HCT116 (cell line): ENCODE data around the gene PRPF31. TPM values are rescaled to one million over a fixed set of nuclear protein-coding genes. Genes with fewer than 3 reads are reported as not detected.

ENCODE experiments used
- ATAC-seq: fragments of 200-7000 bp; cut with Tn5 transposase; 2 replicates; pipeline ENCODE4 v1.9.1; 2020; ENCODE audit warnings: mild to moderate bottlenecking, moderate library complexity
- BruUV-seq: library from RNA; stranded (reverse); fragments of 400-500 nt; replicated peaks from 2 replicates; lab custom pipeline; 2021; lab: Mats Ljungman, UMichigan
- CTCF ChIA-PET: fragments of 300-600 bp; sonication (Branson Sonifier 250); formaldehyde crosslinking; loops from one replicate; lab custom pipeline; 2021; ENCODE audit warnings: antibody characterized with exemption; lab: Charles Lee
- POLR2A ChIA-PET: fragments of 300-600, 350-600 bp; sonication (Branson Sonifier 250); formaldehyde crosslinking; loops from one replicate; lab custom pipeline; 2021; ENCODE audit warnings: antibody characterized with exemption; lab: Charles Lee
- RAD21 ChIA-PET, 2 experiments: fragments of 300-600 bp; sonication (Branson Sonifier 250); formaldehyde crosslinking; loops; one replicate each; lab custom pipeline; 2023; ENCODE audit warnings: low total read pairs in 2 of 2; ENCODE audit not compliant: uncharacterized antibody in 2 of 2, unreplicated experiment in 2 of 2, low non-redundant PET in 1 of 2; lab: Charles Lee
- DNase-seq: peaks from one replicate; pipeline ENCODE4 v3.0.0-alpha.2; 2010; ENCODE audit warnings: low read depth, low spot score
- H2AFZ ChIP-seq: fragments of 200-600 bp; shearing (Covaris generic), sonication (generic); 2 replicates; pipeline ENCODE4 v1.6.1; 2017; ENCODE audit warnings: low read depth, mixed run types, mixed read lengths, antibody characterized with exemption, low read length; ENCODE audit not compliant: poor library complexity, severe bottlenecking
- H3K27ac ChIP-seq: 2 replicates; pipeline ENCODE4 v1.5.1; 2012; ENCODE audit warnings: low read depth, low read length
- H3K27me3 ChIP-seq: fragments of 200-600 bp; sonication (generic); 2 replicates; pipeline ENCODE4 v1.6.1; 2016; ENCODE audit warnings: mixed run types, low read length, mixed read lengths; ENCODE audit not compliant: insufficient read depth
- H3K36me3 ChIP-seq, 2 experiments: fragments of 200-500 bp in 1 of 2; fragments of 200-600 bp in 1 of 2; sonication (Bioruptor generic) in 1 of 2; sonication (generic) in 1 of 2; 2 replicates each; pipeline versions ENCODE4 v1.5.1 to v1.6.1; 2014 to 2016; ENCODE audit warnings: low read length in 2 of 2, inconsistent platforms in 1 of 2, mixed read lengths in 1 of 2, mixed run types in 1 of 2; ENCODE audit not compliant: insufficient read depth in 2 of 2, control insufficient read depth in 1 of 2
- H3K4me1 ChIP-seq, 2 experiments: fragments of 200-600 bp in 1 of 2; sonication (generic) in 1 of 2; 2 replicates each; pipeline versions ENCODE4 v1.5.1 to v1.6.1; 2012 to 2017; ENCODE audit warnings: low read length in 2 of 2, inconsistent platforms in 1 of 2, mild to moderate bottlenecking in 1 of 2, mixed read lengths in 1 of 2, mixed run types in 1 of 2, moderate library complexity in 1 of 2; ENCODE audit not compliant: insufficient read depth in 2 of 2, control insufficient read depth in 1 of 2
- H3K4me2 ChIP-seq: fragments of 200-600 bp; sonication (generic); 2 replicates; pipeline ENCODE4 v1.6.1; 2017; ENCODE audit warnings: mixed run types, low read length, mixed read lengths
- H3K4me3 ChIP-seq, 2 experiments: fragments of 200-600 bp in 1 of 2; sonication (generic) in 1 of 2; replicated peaks in 1 of 2; 2 replicates each; pipeline ENCODE4 v1.5.1; 2011 to 2016; ENCODE audit warnings: low read length in 2 of 2, control low read depth in 1 of 2, low read depth in 1 of 2, mild to moderate bottlenecking in 1 of 2, mixed read lengths in 1 of 2, mixed run types in 1 of 2
- H3K79me2 ChIP-seq: fragments of 200-600 bp; sonication (generic); 2 replicates; pipeline ENCODE4 v1.6.1; 2017; ENCODE audit warnings: mild to moderate bottlenecking, mixed run types, low read length, moderate library complexity, mixed read lengths; ENCODE audit not compliant: insufficient read depth
- H3K9ac ChIP-seq: fragments of 200-600 bp; sonication (generic); 2 replicates; pipeline ENCODE4 v1.6.1; 2016; ENCODE audit warnings: low read length, mixed read lengths
- H3K9me2 ChIP-seq: fragments of 200-600 bp; sonication (generic), shearing (Covaris generic); 2 replicates; pipeline ENCODE4 v1.6.1; 2017; ENCODE audit warnings: mixed run types, mild to moderate bottlenecking, moderate library complexity; ENCODE audit not compliant: insufficient read depth
- H3K9me3 ChIP-seq, 2 experiments: fragments of 200-500 bp in 1 of 2; fragments of 200-600 bp in 1 of 2; sonication (Bioruptor generic) in 1 of 2; sonication (generic) in 1 of 2; 2 replicates each; pipeline ENCODE4 v1.6.1; 2014 to 2017; ENCODE audit warnings: low read length in 2 of 2, mixed read lengths in 2 of 2, inconsistent platforms in 1 of 2, low read depth in 1 of 2, mild to moderate bottlenecking in 1 of 2, mixed run types in 1 of 2, moderate library complexity in 1 of 2; ENCODE audit not compliant: control insufficient read depth in 1 of 2, insufficient read depth in 1 of 2
- H4K20me1 ChIP-seq: fragments of 200-600 bp; sonication (generic), shearing (Covaris generic); 2 replicates; pipeline ENCODE4 v1.6.1; 2017; ENCODE audit warnings: mixed run types, mild to moderate bottlenecking, moderate library complexity; ENCODE audit not compliant: insufficient read depth
- CTCF ChIP-seq, 3 experiments: fragments of 200-600 bp in 1 of 3; sonication (generic) in 1 of 3; IDR thresholded peaks in 2 of 3; conservative IDR thresholded peaks in 1 of 3; 2 replicates each; pipeline ENCODE4 v1.5.1; 2012 to 2017; ENCODE audit warnings: low read depth in 2 of 3, low read length in 2 of 3, antibody characterized with exemption in 1 of 3, borderline replicate concordance in 1 of 3, control low read depth in 1 of 3, mild to moderate bottlenecking in 1 of 3, mixed read lengths in 1 of 3, mixed run types in 1 of 3, moderate library complexity in 1 of 3; ENCODE audit not compliant: insufficient read depth in 1 of 3
- EGR1 ChIP-seq: IDR thresholded peaks from 2 replicates; pipeline ENCODE4 v1.6.1; 2012; ENCODE audit warnings: low read depth
- ELF1 ChIP-seq: IDR thresholded peaks from 2 replicates; pipeline ENCODE4 v1.6.1; 2012; ENCODE audit warnings: low read depth, borderline replicate concordance
- EZH2phosphoT487 ChIP-seq: fragments of 200-600 bp; IDR thresholded peaks from 2 replicates; pipeline ENCODE4 v1.6.1; 2018; ENCODE audit warnings: antibody characterized with exemption, borderline replicate concordance
- FOSL1 ChIP-seq: IDR thresholded peaks from 2 replicates; pipeline ENCODE4 v1.6.1; 2012; ENCODE audit warnings: low read depth
- POLR2A ChIP-seq: IDR thresholded peaks from 2 replicates; pipeline ENCODE4 v1.7.0; 2011; ENCODE audit warnings: borderline replicate concordance; ENCODE audit not compliant: insufficient read depth, insufficient read length; ENCODE audit errors: extremely low read depth
- POLR2AphosphoS5 ChIP-seq: IDR thresholded peaks from 2 replicates; pipeline ENCODE4 v1.6.1; 2011; ENCODE audit warnings: mild to moderate bottlenecking, low read depth, low read length, moderate library complexity
- RAD21 ChIP-seq: IDR thresholded peaks from 2 replicates; pipeline ENCODE4 v1.6.1; 2012; ENCODE audit warnings: low read depth, mild to moderate bottlenecking
- SIN3A ChIP-seq: IDR thresholded peaks from 2 replicates; pipeline ENCODE4 v1.6.1; 2012; ENCODE audit warnings: low read depth
- SP1 ChIP-seq: IDR thresholded peaks from 2 replicates; pipeline ENCODE4 v1.6.1; 2012; ENCODE audit warnings: low read depth
- SRF ChIP-seq: IDR thresholded peaks from 2 replicates; pipeline ENCODE4 v1.6.1; 2012; ENCODE audit warnings: low read depth
- YY1 ChIP-seq: IDR thresholded peaks from 2 replicates; pipeline ENCODE4 v1.6.1; 2011; ENCODE audit warnings: low read length, low read depth, moderate library complexity, mild to moderate bottlenecking; ENCODE audit not compliant: insufficient replicate concordance; ENCODE audit errors: extremely low read depth
- ZBTB33 ChIP-seq: IDR thresholded peaks from 2 replicates; pipeline ENCODE4 v1.6.1; 2011; ENCODE audit warnings: mild to moderate bottlenecking, low read length, moderate library complexity; ENCODE audit not compliant: insufficient replicate concordance; ENCODE audit errors: extremely low read depth
- ZFX ChIP-seq: fragments of 450-650 bp; IDR thresholded peaks from 2 replicates; pipeline ENCODE4 v1.6.1; 2017
- intact Hi-C: fragments of 100-400 bp; cut with micrococcal nuclease; formaldehyde crosslinking; loops from 2 replicates; pipeline ENCODE4 v1.10.0; 2022
- total RNA-seq: library from RNA; stranded (reverse); gene quantifications from one replicate; pipeline ENCODE4 v1.2.1, GENCODE V29; 2021; ENCODE audit not compliant: unreplicated experiment

Gene PRPF31
- total RNA-seq, 1 experiment from 2014 or later = 99.0 TPM

- TF ChIP-seq POLR2AphosphoS5 = peak; percentile 22; the same call in 1 of the 2 replicates
- TF ChIP-seq RAD21 = no peak
- TF ChIP-seq YY1 = no peak
- TF ChIP-seq CTCF (IDR thresholded peaks at IDR 0.05 in 2 of 3, conservative IDR thresholded peaks at IDR 0.05 in 1 of 3; ENCODE audit: borderline replicate concordance in 1 of 3, insufficient read depth in 1 of 3, low read depth in 2 of 3, low read length in 2 of 3) = no peak
- TF ChIP-seq POLR2A = no peak
- no peak for TF ChIP-seq ZFX
- peaks cover 60 to 71% of the 10 kb centered on the region in 2 experiments; a peak in 3 of 4 replicates for H3K36me3 ChIP-seq
- H3K79me2 ChIP-seq = 0 out of 2 replicates have a peak, but pooled peaks cover under 1% of the 10 kb centered on the region
- DNase-seq (no peak), ATAC-seq (no peak)
- RAD21 ChIA-PET = no interaction called here
- H3K9ac ChIP-seq = no peak overlapping the region
- H3K27ac ChIP-seq = no peak overlapping the region
- intact Hi-C loops = no loop called here
- H3K4me1 ChIP-seq = no peaks in the 10 kb centered on the region
- H2AFZ ChIP-seq = no peak overlapping the region
- no peak overlapping the region for H3K4me2 ChIP-seq
- BruUV-seq = no TSS peak
- no peaks in the 10 kb centered on the region for H3K27me3 ChIP-seq
- H3K9me3 ChIP-seq = no peaks in the 10 kb centered on the region
- CTCF ChIA-PET = no interaction called here
- no peaks in the 10 kb centered on the region for H4K20me1 ChIP-seq
- no peak overlapping the region for H3K4me3 ChIP-seq
- H3K9me2 ChIP-seq = no peaks in the 10 kb centered on the region
- POLR2A ChIA-PET = interaction anchor here (1.1 kb wide), 1 partner anchor 8 kb away, joined by 4 read pairs; the partner anchor contains the start of gene LENG1
These were observed 35.9 kb downstream of the PRPF31 start for GRCh38 chr19:54151362-54152035.

GRCh38 chr19:54152267-54152666 lies 36.7 kb downstream of the PRPF31 start:
- Histone ChIP-seq H4K20me1 (no peaks in the 10 kb centered on the region), H2AFZ (no peak overlapping the region), H3K79me2 (no peaks in the 10 kb centered on the region), H3K9ac (no peak overlapping the region), H3K4me1 (no peaks in the 10 kb centered on the region), H3K27ac (no peak overlapping the region), H3K4me3 (no peak overlapping the region), H3K27me3 (no peaks in the 10 kb centered on the region), H3K9me2 (no peaks in the 10 kb centered on the region), H3K9me3 (no peaks in the 10 kb centered on the region), H3K4me2 (no peak overlapping the region), H3K36me3 (peaks cover 60 to 71% of the 10 kb centered on the region in 2 experiments; a peak in 3 of 4 replicates)
- DNase-seq (no peak), ATAC-seq (no peak)
- no TSS peak for BruUV-seq
- CTCF ChIA-PET = no interaction called here
- RAD21 ChIA-PET = no interaction called here
- POLR2A ChIA-PET = no interaction called here
- intact Hi-C loops = no loop called here
- TF ChIP-seq SIN3A (no peak), SRF (no peak), FOSL1 (no peak), ELF1 (no peak), SP1 (no peak), ZBTB33 (no peak), EZH2phosphoT487 (no peak), EGR1 (no peak)
